Adipocyte (in vitro differentiated cells): ENCODE results near the gene CTAG1A.
A peak's percentile ranks its signal among the peaks of the same experiment; 100 is the strongest.
"Not testable (repeated sequence)": the region's sequence is repeated elsewhere in the genome, so short reads cannot be mapped to it uniquely, and the experiment has no call there.

Experiments
- DNase-seq: peaks from one replicate; pipeline ENCODE4 v3.0.0-alpha.2; 2015; ENCODE audit warnings: low read depth
- H3K27me3 ChIP-seq: replicated peaks from 2 replicates; pipeline ENCODE4 v1.7.0; 2013; ENCODE audit warnings: mild to moderate bottlenecking, low read length, moderate library complexity; ENCODE audit not compliant: control insufficient read depth, insufficient read depth
- H3K36me3 ChIP-seq: 2 replicates; pipeline ENCODE4 v1.7.0; 2013; ENCODE audit warnings: low read length, mild to moderate bottlenecking, moderate library complexity; ENCODE audit not compliant: control insufficient read depth, insufficient read depth, severe bottlenecking
- H3K4me1 ChIP-seq: 2 replicates; pipeline ENCODE4 v1.7.0; 2013; ENCODE audit warnings: mild to moderate bottlenecking, low read length, moderate library complexity; ENCODE audit not compliant: control insufficient read depth, insufficient read depth
- H3K4me3 ChIP-seq: 2 replicates; pipeline ENCODE4 v1.7.0; 2013; ENCODE audit warnings: mild to moderate bottlenecking, low read length, moderate library complexity
- H3K9ac ChIP-seq: 2 replicates; pipeline ENCODE4 v1.7.0; 2013; ENCODE audit warnings: mild to moderate bottlenecking, low read length, moderate library complexity
- H3K9me3 ChIP-seq: 2 replicates; pipeline ENCODE4 v1.7.0; 2013; ENCODE audit warnings: mild to moderate bottlenecking, low read length, moderate library complexity; ENCODE audit not compliant: control insufficient read depth

The CTAG1A gene

GRCh38 chrX:154547245-154548027 is 37.5 kb upstream of the CTAG1A start, which contains the start of gene IKBKG:
IKBKG (plus strand) TSS chrX:154547620; CDS start chrX:154552003, 4,383 bp downstream.
- DNase-seq = peak; percentile 92
- H3K36me3 ChIP-seq = peaks cover 10% of the 10 kb centered on the region
- peaks cover 4% of the 10 kb centered on the region for H3K9me3 ChIP-seq
- peak within 1 kb of the TSS; percentile 86 for H3K4me3 ChIP-seq
- no peaks in the 10 kb centered on the region for H3K27me3 ChIP-seq
- peak within 1 kb of the TSS; percentile 92 for H3K9ac ChIP-seq
- peaks cover 35% of the 10 kb centered on the region for H3K4me1 ChIP-seq

DNA sequence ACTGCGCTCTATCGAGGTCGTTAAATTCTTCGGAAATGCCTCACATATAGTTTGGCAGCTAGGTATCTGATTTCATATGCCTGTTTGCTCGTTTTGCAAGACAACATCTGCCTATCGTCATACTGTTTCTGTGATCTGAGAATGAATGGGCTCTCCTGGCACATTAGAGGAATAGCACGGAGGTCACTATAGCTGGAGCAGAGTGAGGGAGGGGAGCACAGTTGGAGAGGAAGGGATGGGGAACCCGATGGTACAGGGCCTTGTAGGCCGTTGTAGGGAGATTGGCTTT is 37.0 kb upstream of the CTAG1A start:
- peak overlapping the region; percentile 92 for H3K9ac ChIP-seq
- H3K4me1 ChIP-seq = peaks cover 30% of the 10 kb centered on the region
- H3K9me3 ChIP-seq = peaks cover 4% of the 10 kb centered on the region
- H3K36me3 ChIP-seq = peaks cover 11% of the 10 kb centered on the region
- no peaks in the 10 kb centered on the region for H3K27me3 ChIP-seq
- peak; percentile 59 for DNase-seq
- peak overlapping the region; percentile 86 for H3K4me3 ChIP-seq

- Histone ChIP-seq H3K36me3 (peaks cover 19% of the 10 kb centered on the region), H3K9ac (peak overlapping the region; percentile 20), H3K4me3 (peak overlapping the region; percentile 37), H3K9me3 (peaks cover 4% of the 10 kb centered on the region), H3K4me1 (peaks cover 15% of the 10 kb centered on the region), H3K27me3 (no peaks in the 10 kb centered on the region)
- DNase-seq = peak; percentile 59
These were observed 35.2 kb upstream of the CTAG1A start for GRCh38 chrX:154549766-154550165.

GRCh38 chrX:154552112-154552806 is 32.7 kb upstream of the CTAG1A start:
- H3K4me1 ChIP-seq, H3K9ac ChIP-seq, H3K27me3 ChIP-seq, DNase-seq, H3K9me3 ChIP-seq, H3K4me3 ChIP-seq: not testable (repeated sequence)
- H3K36me3 ChIP-seq = peaks cover 15% of the 10 kb centered on the region

- not testable (repeated sequence) for H3K9ac ChIP-seq, H3K4me3 ChIP-seq
- H3K36me3 ChIP-seq = peaks cover 11% of the 10 kb centered on the region
These were observed 26.8 kb upstream of the CTAG1A start for GRCh38 chrX:154558060-154558690.

DNA sequence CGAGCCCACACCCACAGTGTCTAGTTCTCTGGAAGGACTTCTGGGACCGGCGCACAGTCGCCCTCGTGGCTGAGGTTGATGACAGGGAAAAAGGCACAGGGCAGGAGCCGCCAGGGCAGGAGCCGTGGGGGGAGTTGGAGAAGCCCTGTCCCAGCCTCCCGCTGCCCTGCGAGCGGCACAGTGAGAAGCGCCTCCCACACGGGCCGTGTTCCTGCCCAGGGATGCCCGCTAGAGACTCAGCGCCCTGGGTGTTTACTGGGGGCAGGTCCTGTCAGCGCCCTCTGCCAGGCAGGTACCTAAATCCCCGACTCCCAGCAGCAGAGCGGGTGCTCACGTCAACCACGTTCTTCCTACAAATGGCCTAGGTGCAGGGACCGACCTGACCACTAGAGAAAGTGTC is 26.0 kb upstream of the CTAG1A start:
- H3K4me1 ChIP-seq, H3K36me3 ChIP-seq, H3K27me3 ChIP-seq, H3K9me3 ChIP-seq, H3K9ac ChIP-seq, H3K4me3 ChIP-seq, DNase-seq: not testable (repeated sequence)

More at GRCh38 chrX:154558060-154558690, 26.8 kb upstream of the CTAG1A start:
- not testable (repeated sequence) for H3K4me1 ChIP-seq, DNase-seq, H3K9me3 ChIP-seq, H3K27me3 ChIP-seq

DNA sequence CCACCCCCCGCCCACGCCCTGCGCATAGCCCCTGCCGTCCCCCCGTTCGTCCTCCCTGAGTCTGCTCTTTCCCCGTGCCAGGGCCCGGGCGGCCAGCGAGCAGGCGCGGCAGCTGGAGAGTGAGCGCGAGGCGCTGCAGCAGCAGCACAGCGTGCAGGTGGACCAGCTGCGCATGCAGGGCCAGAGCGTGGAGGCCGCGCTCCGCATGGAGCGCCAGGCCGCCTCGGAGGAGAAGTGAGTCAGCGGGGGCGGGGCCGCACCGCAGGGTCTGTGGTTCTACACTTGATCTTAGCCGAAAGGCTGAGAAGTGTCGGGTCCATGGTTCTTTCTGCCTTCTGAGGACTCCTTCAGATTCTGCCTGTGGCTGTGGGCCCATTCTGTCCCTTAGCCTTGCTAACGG is 24.6 kb upstream of the CTAG1A start:
- H3K9ac ChIP-seq, H3K36me3 ChIP-seq, H3K4me3 ChIP-seq, H3K27me3 ChIP-seq, H3K9me3 ChIP-seq, H3K4me1 ChIP-seq, DNase-seq: not testable (repeated sequence)

- H3K36me3 ChIP-seq, H3K27me3 ChIP-seq, H3K9me3 ChIP-seq, DNase-seq, H3K9ac ChIP-seq, H3K4me1 ChIP-seq, H3K4me3 ChIP-seq: not testable (repeated sequence)
These were observed 22.6 kb upstream of the CTAG1A start for GRCh38 chrX:154562295-154562694.

- H3K4me1 ChIP-seq, H3K9ac ChIP-seq, H3K27me3 ChIP-seq, H3K36me3 ChIP-seq, DNase-seq, H3K4me3 ChIP-seq, H3K9me3 ChIP-seq: not testable (repeated sequence)
These were observed 14.6 kb upstream of the CTAG1A start for GRCh38 chrX:154570361-154570760.

GRCh38 chrX:154573061-154573460 is 11.9 kb upstream of the CTAG1A start:
- not testable (repeated sequence) for H3K4me1 ChIP-seq, H3K36me3 ChIP-seq, H3K27me3 ChIP-seq, H3K9me3 ChIP-seq, H3K4me3 ChIP-seq, DNase-seq, H3K9ac ChIP-seq

DNA sequence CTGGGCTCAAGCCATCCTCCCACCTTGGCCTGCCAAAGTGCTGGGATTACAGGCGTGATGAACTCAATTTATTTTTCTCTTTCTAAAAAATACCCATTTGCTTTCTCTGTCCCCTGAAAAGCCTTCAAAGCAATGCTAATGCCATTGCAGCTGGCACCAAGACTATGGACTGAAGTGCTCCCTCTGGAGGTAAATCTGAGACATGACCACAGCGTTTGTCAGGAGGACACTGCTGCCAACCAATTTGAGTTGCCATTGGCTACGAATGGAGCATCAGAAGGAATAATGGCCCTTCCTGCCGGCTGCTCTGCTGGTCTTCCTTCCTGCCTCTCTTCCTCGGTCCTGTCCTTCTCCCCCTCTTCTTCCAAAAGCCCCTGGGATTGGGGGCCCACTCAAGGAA is 9.9 kb upstream of the CTAG1A start:
- not testable (repeated sequence) for H3K36me3 ChIP-seq, H3K9ac ChIP-seq, H3K4me1 ChIP-seq, H3K9me3 ChIP-seq, H3K4me3 ChIP-seq, DNase-seq, H3K27me3 ChIP-seq
